LNCAP (cell line): ENCODE measurements around the gene TMEM132C.

Experiments
- TF ChIP-seq, protein P1 (sequence below): fragments of 450-650 bp; IDR thresholded peaks from 2 replicates; pipeline ENCODE4 v1.5.1; 2017; ENCODE audit warnings: mild to moderate bottlenecking

TMEM132C gene

DNA sequence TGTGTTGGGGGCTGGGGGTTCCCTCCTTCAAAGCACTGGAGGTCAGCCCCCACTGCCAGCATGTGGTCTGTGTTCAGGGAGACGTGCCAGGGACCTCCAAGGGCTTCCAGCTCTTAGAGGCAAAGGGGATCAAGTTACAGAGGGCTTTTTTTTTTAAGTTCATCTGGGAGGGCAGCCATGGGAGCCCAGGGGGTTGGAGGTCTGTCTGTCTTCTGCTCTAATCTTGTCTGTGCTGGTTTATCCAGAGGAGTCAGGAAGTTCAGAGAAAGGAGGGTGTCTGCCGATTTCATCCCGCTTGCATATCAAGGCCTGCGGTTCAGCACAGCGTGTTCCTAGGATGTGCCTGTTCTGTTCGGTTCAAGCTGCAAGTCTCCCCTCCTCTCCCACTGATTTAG is 72.2 kb downstream of the TMEM132C start:
- TF ChIP-seq, protein P1, sequence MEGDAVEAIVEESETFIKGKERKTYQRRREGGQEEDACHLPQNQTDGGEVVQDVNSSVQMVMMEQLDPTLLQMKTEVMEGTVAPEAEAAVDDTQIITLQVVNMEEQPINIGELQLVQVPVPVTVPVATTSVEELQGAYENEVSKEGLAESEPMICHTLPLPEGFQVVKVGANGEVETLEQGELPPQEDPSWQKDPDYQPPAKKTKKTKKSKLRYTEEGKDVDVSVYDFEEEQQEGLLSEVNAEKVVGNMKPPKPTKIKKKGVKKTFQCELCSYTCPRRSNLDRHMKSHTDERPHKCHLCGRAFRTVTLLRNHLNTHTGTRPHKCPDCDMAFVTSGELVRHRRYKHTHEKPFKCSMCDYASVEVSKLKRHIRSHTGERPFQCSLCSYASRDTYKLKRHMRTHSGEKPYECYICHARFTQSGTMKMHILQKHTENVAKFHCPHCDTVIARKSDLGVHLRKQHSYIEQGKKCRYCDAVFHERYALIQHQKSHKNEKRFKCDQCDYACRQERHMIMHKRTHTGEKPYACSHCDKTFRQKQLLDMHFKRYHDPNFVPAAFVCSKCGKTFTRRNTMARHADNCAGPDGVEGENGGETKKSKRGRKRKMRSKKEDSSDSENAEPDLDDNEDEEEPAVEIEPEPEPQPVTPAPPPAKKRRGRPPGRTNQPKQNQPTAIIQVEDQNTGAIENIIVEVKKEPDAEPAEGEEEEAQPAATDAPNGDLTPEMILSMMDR: no peak

DNA sequence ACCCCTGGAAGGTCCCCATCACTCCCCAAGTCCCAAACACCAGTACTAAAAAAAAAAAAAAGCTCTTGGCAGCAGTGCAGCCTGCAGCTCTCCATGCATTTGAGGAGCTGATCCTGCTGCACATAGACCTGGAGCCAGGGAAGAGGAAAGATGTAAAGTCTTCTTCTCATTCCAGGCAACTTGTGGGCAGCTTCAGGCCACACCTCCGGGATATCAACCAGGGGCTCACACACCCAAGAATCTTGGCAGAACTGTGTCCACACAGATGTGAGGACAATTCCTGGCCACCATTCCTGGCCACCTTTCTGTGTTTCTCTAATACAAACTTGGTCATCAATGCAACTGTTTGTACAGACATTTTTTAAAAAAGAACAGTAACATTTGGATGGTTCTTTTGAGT is 72.7 kb downstream of the TMEM132C start:
- TF ChIP-seq, protein P1: no peak

DNA sequence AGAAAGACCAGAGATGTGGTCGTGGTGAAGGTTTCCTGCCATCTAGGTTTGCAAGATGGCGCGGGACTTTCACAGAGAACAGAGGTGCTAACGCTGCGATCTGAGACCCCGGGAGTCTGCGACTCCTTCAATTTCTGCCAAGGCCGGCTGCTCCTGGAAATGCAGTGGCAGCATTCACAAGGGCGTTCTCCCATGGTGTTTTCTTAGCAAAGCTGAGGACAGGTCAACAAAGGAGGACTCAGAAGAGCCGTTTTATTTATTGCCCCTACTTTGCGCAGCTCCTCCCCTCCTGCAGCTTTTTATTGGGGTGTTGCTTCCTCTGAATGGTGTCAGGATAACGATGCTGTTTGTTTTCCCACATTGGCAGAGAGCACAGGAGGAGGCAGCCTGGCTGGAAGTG is 86.3 kb downstream of the TMEM132C start:
- TF ChIP-seq, protein P1: no peak

DNA sequence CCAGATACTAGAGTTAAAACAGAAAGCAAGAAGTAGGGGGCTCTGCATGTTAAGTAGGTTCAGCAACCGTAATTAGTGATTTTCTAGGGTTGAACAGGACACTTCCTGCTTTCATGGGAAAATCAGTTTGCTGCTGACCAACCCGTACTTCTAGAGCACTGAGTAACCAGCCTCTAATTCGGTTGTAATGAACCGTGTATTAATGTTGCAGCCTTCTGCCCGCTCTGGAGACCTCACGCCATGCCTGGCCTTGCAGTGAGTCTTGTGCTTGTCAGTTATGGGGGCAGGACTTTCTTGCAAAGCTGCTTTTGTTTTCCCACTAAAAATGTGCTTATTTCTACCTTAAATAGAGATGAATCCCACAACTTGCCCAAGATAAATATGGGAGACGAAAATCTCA is 89.6 kb downstream of the TMEM132C start:
- TF ChIP-seq, protein P1: no peak

DNA sequence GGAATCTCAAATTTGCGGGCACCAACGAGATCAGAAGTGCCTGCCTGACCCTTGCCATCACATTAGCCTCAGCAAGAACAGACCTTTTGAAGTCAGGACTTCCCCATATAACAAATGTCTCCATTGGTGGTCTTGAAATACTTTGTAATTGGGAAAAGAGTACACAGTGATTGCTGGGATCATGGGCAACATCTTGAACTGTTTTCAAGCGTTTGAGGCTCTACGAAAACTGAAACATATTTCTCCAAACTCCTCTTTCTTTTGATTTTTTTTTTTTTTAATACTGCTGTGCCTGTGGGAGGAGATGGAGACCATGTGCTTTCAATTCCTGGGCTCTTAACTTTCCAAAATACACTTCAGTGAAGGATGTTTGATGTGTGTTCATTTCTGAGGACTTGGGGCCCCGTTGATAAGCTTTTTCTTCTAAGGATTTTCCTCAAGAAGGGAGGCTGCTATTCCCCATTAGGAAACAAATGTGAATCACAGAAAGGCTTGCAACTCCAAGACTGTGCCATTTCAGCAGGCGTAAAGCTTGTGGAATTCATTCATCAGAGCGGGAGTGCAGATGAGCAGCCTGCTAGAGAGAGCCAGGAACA is 94.5 kb downstream of the TMEM132C start:
- TF ChIP-seq, protein P1: no peak

DNA sequence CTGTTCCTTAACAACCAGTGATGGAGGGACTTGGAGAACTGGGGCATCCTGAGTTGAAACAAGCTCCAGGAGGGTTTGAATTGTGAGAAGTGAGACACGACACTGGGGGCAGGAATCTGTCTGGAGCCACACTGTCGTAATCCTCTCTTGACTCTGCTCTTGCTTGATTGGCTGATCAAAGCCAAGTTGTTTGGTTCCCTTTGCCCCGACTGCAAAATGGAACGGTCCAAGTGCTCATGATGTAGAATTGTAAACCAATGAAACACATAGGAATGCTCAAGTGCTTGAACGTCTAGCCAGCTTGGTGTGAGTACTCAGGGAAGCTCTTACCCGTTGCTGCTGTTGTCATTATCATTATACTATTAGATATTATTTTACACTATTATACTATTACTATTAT is 98.1 kb downstream of the TMEM132C start:
- TF ChIP-seq, protein P1: no peak

DNA sequence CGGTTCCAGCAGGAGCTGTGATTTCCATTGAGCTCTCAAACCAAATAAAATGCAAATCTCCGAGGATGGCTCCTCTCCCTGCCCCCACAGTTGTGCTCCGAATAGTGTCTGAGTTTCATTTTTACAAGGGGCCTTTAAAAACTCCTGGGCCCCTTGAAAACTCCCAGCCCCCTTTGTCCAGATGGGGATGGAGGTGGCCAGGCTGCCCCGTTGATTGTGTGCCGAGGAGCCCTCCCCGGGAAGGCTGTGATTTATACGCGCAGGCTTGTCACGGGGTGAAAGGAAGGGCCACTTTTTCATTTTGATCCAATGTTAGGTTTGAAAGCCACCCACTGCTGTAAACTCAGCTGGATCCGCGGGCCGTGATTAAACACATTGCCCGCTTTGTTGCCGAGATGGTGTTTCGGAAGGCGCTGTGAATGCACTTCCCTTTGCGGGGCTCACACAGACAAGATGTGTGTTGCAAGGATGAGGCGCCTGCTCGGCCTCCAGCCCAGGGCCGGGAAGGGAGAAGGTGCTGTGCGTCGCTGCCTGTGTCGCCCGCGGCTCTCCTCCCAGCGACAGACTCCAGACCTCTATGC is 98.8 kb downstream of the TMEM132C start:
- TF ChIP-seq, protein P1: no peak

DNA sequence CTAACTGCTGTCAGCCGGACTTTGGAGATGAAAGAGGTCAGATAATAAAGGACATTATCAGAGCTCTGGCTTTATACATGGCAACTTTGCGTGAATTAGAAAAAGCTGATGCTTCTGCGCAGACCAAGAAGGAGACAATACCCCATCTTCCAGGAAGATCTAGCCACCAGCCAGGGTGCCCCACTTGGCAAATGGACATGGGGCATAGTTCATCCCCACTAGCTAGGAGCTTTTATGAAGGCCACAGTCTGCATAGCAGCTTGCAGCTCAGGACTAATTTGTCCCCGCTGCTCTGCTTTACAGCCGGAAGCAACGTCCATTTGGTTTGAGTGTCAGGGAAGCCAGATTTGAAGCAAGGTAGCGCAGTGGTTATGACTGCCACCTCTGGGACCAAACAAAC is 101.0 kb downstream of the TMEM132C start:
- TF ChIP-seq, protein P1: no peak
